HCT116 (cell line): ENCODE results near the gene ZNF853. TPM values are rescaled to one million over a fixed set of nuclear protein-coding genes. Genes with fewer than 3 reads are reported as not detected.

Experiments
- ATAC-seq: fragments of 200-7000 bp; cut with Tn5 transposase; 2 replicates; pipeline ENCODE4 v1.9.1; 2020; ENCODE audit warnings: mild to moderate bottlenecking, moderate library complexity
- BruUV-seq: library from RNA; stranded (reverse); fragments of 400-500 nt; replicated peaks from 2 replicates; lab custom pipeline; 2021; lab: Mats Ljungman, UMichigan
- CTCF ChIA-PET: fragments of 300-600 bp; sonication (Branson Sonifier 250); formaldehyde crosslinking; loops from one replicate; lab custom pipeline; 2021; ENCODE audit warnings: antibody characterized with exemption; lab: Charles Lee
- POLR2A ChIA-PET: fragments of 300-600, 350-600 bp; sonication (Branson Sonifier 250); formaldehyde crosslinking; loops from one replicate; lab custom pipeline; 2021; ENCODE audit warnings: antibody characterized with exemption; lab: Charles Lee
- RAD21 ChIA-PET, 2 experiments: fragments of 300-600 bp; sonication (Branson Sonifier 250); formaldehyde crosslinking; loops; one replicate each; lab custom pipeline; 2023; ENCODE audit warnings: low total read pairs in 2 of 2; ENCODE audit not compliant: uncharacterized antibody in 2 of 2, unreplicated experiment in 2 of 2, low non-redundant PET in 1 of 2; lab: Charles Lee
- DNase-seq: peaks from one replicate; pipeline ENCODE4 v3.0.0-alpha.2; 2010; ENCODE audit warnings: low read depth, low spot score
- H2AFZ ChIP-seq: fragments of 200-600 bp; shearing (Covaris generic), sonication (generic); 2 replicates; pipeline ENCODE4 v1.6.1; 2017; ENCODE audit warnings: low read depth, mixed run types, mixed read lengths, antibody characterized with exemption, low read length; ENCODE audit not compliant: poor library complexity, severe bottlenecking
- H3K27ac ChIP-seq: 2 replicates; pipeline ENCODE4 v1.5.1; 2012; ENCODE audit warnings: low read depth, low read length
- H3K27me3 ChIP-seq: fragments of 200-600 bp; sonication (generic); 2 replicates; pipeline ENCODE4 v1.6.1; 2016; ENCODE audit warnings: mixed run types, low read length, mixed read lengths; ENCODE audit not compliant: insufficient read depth
- H3K36me3 ChIP-seq, 2 experiments: fragments of 200-500 bp in 1 of 2; fragments of 200-600 bp in 1 of 2; sonication (Bioruptor generic) in 1 of 2; sonication (generic) in 1 of 2; 2 replicates each; pipeline versions ENCODE4 v1.5.1 to v1.6.1; 2014 to 2016; ENCODE audit warnings: low read length in 2 of 2, inconsistent platforms in 1 of 2, mixed read lengths in 1 of 2, mixed run types in 1 of 2; ENCODE audit not compliant: insufficient read depth in 2 of 2, control insufficient read depth in 1 of 2
- H3K4me1 ChIP-seq, 2 experiments: fragments of 200-600 bp in 1 of 2; sonication (generic) in 1 of 2; 2 replicates each; pipeline versions ENCODE4 v1.5.1 to v1.6.1; 2012 to 2017; ENCODE audit warnings: low read length in 2 of 2, inconsistent platforms in 1 of 2, mild to moderate bottlenecking in 1 of 2, mixed read lengths in 1 of 2, mixed run types in 1 of 2, moderate library complexity in 1 of 2; ENCODE audit not compliant: insufficient read depth in 2 of 2, control insufficient read depth in 1 of 2
- H3K4me2 ChIP-seq: fragments of 200-600 bp; sonication (generic); 2 replicates; pipeline ENCODE4 v1.6.1; 2017; ENCODE audit warnings: mixed run types, low read length, mixed read lengths
- H3K4me3 ChIP-seq, 2 experiments: fragments of 200-600 bp in 1 of 2; sonication (generic) in 1 of 2; replicated peaks in 1 of 2; 2 replicates each; pipeline ENCODE4 v1.5.1; 2011 to 2016; ENCODE audit warnings: low read length in 2 of 2, control low read depth in 1 of 2, low read depth in 1 of 2, mild to moderate bottlenecking in 1 of 2, mixed read lengths in 1 of 2, mixed run types in 1 of 2
- H3K79me2 ChIP-seq: fragments of 200-600 bp; sonication (generic); 2 replicates; pipeline ENCODE4 v1.6.1; 2017; ENCODE audit warnings: mild to moderate bottlenecking, mixed run types, low read length, moderate library complexity, mixed read lengths; ENCODE audit not compliant: insufficient read depth
- H3K9ac ChIP-seq: fragments of 200-600 bp; sonication (generic); 2 replicates; pipeline ENCODE4 v1.6.1; 2016; ENCODE audit warnings: low read length, mixed read lengths
- H3K9me2 ChIP-seq: fragments of 200-600 bp; sonication (generic), shearing (Covaris generic); 2 replicates; pipeline ENCODE4 v1.6.1; 2017; ENCODE audit warnings: mixed run types, mild to moderate bottlenecking, moderate library complexity; ENCODE audit not compliant: insufficient read depth
- H3K9me3 ChIP-seq, 2 experiments: fragments of 200-500 bp in 1 of 2; fragments of 200-600 bp in 1 of 2; sonication (Bioruptor generic) in 1 of 2; sonication (generic) in 1 of 2; 2 replicates each; pipeline ENCODE4 v1.6.1; 2014 to 2017; ENCODE audit warnings: low read length in 2 of 2, mixed read lengths in 2 of 2, inconsistent platforms in 1 of 2, low read depth in 1 of 2, mild to moderate bottlenecking in 1 of 2, mixed run types in 1 of 2, moderate library complexity in 1 of 2; ENCODE audit not compliant: control insufficient read depth in 1 of 2, insufficient read depth in 1 of 2
- H4K20me1 ChIP-seq: fragments of 200-600 bp; sonication (generic), shearing (Covaris generic); 2 replicates; pipeline ENCODE4 v1.6.1; 2017; ENCODE audit warnings: mixed run types, mild to moderate bottlenecking, moderate library complexity; ENCODE audit not compliant: insufficient read depth
- JUND ChIP-seq: IDR thresholded peaks from 2 replicates; pipeline ENCODE4 v1.6.1; 2012
- POLR2A ChIP-seq: IDR thresholded peaks from 2 replicates; pipeline ENCODE4 v1.7.0; 2011; ENCODE audit warnings: borderline replicate concordance; ENCODE audit not compliant: insufficient read depth, insufficient read length; ENCODE audit errors: extremely low read depth
- POLR2AphosphoS5 ChIP-seq: IDR thresholded peaks from 2 replicates; pipeline ENCODE4 v1.6.1; 2011; ENCODE audit warnings: mild to moderate bottlenecking, low read depth, low read length, moderate library complexity
- REST ChIP-seq: IDR thresholded peaks from 2 replicates; pipeline ENCODE4 v1.6.1; 2012; ENCODE audit warnings: low read depth
- intact Hi-C: fragments of 100-400 bp; cut with micrococcal nuclease; formaldehyde crosslinking; loops from 2 replicates; pipeline ENCODE4 v1.10.0; 2022
- total RNA-seq: library from RNA; stranded (reverse); gene quantifications from one replicate; pipeline ENCODE4 v1.2.1, GENCODE V29; 2021; ENCODE audit not compliant: unreplicated experiment
- TF ChIP-seq, protein P1 (sequence below): IDR thresholded peaks from 2 replicates; pipeline ENCODE4 v1.6.1; 2012
- TF ChIP-seq, protein P2 (sequence below): IDR thresholded peaks from 2 replicates; pipeline ENCODE4 v1.6.1; 2012

Gene ZNF853
- total RNA-seq, 1 experiment from 2014 or later: 0.05 TPM

DNA sequence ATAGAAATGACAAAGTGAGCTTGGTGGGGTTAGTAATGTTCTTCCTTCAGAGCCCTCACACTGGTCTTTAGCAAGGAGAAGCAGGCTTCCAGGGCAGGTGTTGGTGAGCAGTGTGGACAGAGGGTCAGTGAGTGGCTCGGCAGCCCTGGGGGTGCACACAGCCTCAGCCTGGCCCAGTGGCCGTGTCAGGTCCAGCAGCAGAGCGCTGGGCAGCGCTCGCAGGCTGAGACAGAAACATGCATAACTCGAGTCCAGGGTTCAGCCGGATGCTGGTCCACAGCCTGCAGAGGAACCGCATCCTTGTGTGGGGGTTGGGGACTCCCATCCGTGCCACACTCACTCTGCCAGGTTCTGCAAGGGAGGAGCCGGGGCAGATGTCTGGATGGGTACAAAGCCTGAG lies 11.0 kb upstream of the ZNF853 start (continued):
- TF ChIP-seq REST (no peak), JUND (no peak), POLR2A (no peak), POLR2AphosphoS5 (no peak)

DNA sequence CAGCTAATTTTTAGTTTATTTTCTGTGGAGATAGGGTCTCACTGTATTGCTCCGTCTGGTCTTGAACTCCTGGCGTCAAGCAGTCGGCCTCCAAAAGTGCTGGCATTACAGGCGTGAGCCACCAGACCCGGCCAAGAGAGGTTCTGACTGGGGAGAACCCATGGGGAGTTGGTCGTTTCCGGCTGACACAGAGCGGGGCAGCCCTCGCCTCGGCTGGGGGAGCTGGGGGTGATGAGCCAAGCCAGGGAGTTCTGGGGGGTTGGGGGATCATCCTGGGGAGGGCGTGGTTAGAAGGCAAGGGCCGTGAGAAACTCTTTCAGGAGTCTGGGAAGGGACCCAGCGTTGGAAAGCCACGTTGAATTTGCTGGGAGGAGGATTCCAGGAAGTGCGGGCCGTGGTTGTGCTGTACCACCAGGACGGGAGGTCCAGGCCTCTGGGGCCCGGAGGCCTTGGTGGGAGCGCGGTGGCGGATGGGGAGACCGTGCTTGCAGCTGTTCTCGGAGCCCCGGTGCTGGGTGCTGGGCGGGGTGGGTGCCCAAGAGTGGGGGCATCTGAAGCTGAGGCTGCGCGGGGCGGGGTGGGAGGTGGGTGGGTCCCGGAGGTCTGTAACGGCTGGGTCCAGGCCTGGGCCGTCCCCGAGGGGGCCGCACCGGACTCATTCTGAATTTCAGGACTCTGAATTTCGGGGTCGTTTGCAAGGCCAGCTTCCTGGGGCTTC lies 8.4 kb upstream of the ZNF853 start:
- H4K20me1 ChIP-seq: no peaks in the 10 kb centered on the region
- no peaks in the 10 kb centered on the region for H3K9me3 ChIP-seq
- DNase-seq (no peak), ATAC-seq (no peak)
- intact Hi-C loops: no loop called here
- no peaks in the 10 kb centered on the region for H3K27me3 ChIP-seq
- H3K4me1 ChIP-seq: no peaks in the 10 kb centered on the region
- ChIA-PET POLR2A (no interaction called here), RAD21 (no interaction called here), CTCF (no interaction called here)
- no peak overlapping the region for H3K27ac ChIP-seq
- no peak overlapping the region for H2AFZ ChIP-seq
- H3K36me3 ChIP-seq: peaks cover 2 to 14% of the 10 kb centered on the region in 2 experiments; a peak in 1 of 4 replicates
- no peak overlapping the region for H3K9ac ChIP-seq
- BruUV-seq: no TSS peak
- TF ChIP-seq, protein P1, sequence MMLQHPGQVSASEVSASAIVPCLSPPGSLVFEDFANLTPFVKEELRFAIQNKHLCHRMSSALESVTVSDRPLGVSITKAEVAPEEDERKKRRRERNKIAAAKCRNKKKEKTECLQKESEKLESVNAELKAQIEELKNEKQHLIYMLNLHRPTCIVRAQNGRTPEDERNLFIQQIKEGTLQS: no peak
- TF ChIP-seq, protein P2, sequence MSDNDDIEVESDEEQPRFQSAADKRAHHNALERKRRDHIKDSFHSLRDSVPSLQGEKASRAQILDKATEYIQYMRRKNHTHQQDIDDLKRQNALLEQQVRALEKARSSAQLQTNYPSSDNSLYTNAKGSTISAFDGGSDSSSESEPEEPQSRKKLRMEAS: no peak
- no peaks in the 10 kb centered on the region for H3K79me2 ChIP-seq
- no peak overlapping the region for H3K4me2 ChIP-seq
- no peaks in the 10 kb centered on the region for H3K9me2 ChIP-seq
- H3K4me3 ChIP-seq: no peak overlapping the region
